Osteoblast (primary cell): ENCODE measurements around the gene PRAC1. TPM values are rescaled to one million over a fixed set of nuclear protein-coding genes. Genes with fewer than 3 reads are reported as not detected.

Source experiments
- DNase-seq: peaks from one replicate; pipeline ENCODE4 v3.0.0; 2011; ENCODE audit warnings: low spot score, mixed read lengths; ENCODE audit not compliant: insufficient read length; ENCODE audit errors: missing footprints
- H2AFZ ChIP-seq: 2 replicates; pipeline ENCODE4 v1.6.0; 2011; ENCODE audit warnings: mild to moderate bottlenecking, low read length
- H3K27ac ChIP-seq: 2 replicates; pipeline ENCODE4 v1.5.1; 2011; ENCODE audit warnings: mild to moderate bottlenecking, low read depth, low read length, moderate library complexity
- H3K27me3 ChIP-seq: 2 replicates; pipeline ENCODE4 v1.6.0; 2012; ENCODE audit warnings: mild to moderate bottlenecking, control low read depth, inconsistent platforms, low read length, moderate library complexity; ENCODE audit not compliant: insufficient read depth
- H3K36me3 ChIP-seq: 2 replicates; pipeline ENCODE4 v1.5.1; 2011; ENCODE audit warnings: mild to moderate bottlenecking, low read length, control low read depth, moderate library complexity; ENCODE audit not compliant: insufficient read depth
- H3K4me1 ChIP-seq: 2 replicates; pipeline ENCODE4 v1.5.1; 2011; ENCODE audit warnings: mild to moderate bottlenecking, low read length, control low read depth, moderate library complexity; ENCODE audit not compliant: insufficient read depth
- H3K4me2 ChIP-seq: 2 replicates; pipeline ENCODE4 v1.6.0; 2011; ENCODE audit warnings: mild to moderate bottlenecking, low read length; ENCODE audit not compliant: insufficient read depth
- H3K4me3 ChIP-seq: fragments of 200-600 bp; sonication (generic); 3 replicates; pipeline ENCODE4 v1.5.1; 2012; ENCODE audit warnings: mild to moderate bottlenecking, low read length, inconsistent platforms; ENCODE audit not compliant: insufficient read depth
- H3K79me2 ChIP-seq: 2 replicates; pipeline ENCODE4 v1.6.0; 2012; ENCODE audit warnings: mild to moderate bottlenecking, low read length, control low read depth, inconsistent platforms; ENCODE audit not compliant: insufficient read depth
- H3K9me3 ChIP-seq: 2 replicates; pipeline ENCODE4 v1.5.1; 2011; ENCODE audit warnings: low read depth, low read length, control low read depth
- H4K20me1 ChIP-seq: 2 replicates; pipeline ENCODE4 v1.6.0; 2012; ENCODE audit warnings: mild to moderate bottlenecking, low read length, control low read depth; ENCODE audit not compliant: insufficient read depth
- CTCF ChIP-seq: IDR thresholded peaks from 2 replicates; pipeline ENCODE4 v1.5.1; 2011; ENCODE audit warnings: mild to moderate bottlenecking, low read depth, low read length, moderate library complexity; ENCODE audit errors: extremely low read depth
- small RNA-seq: library from RNA; depleted of rRNA; stranded (forward); fragments of <200 nt; gene quantifications from one replicate; pipeline ENCODE3, GENCODE V24; 2012
- total RNA-seq: library from RNA; depleted of rRNA; stranded (reverse); fragments of >200 nt; gene quantifications from 2 replicates; pipeline ENCODE4 v1.2.3, GENCODE V29; 2012

Gene PRAC1
- total RNA-seq, 1 donor: not detected

GRCh38 chr17:48678141-48678971, 44.0 kb downstream of the PRAC1 start:
- DNase-seq: peak; percentile 89
- H3K27me3 ChIP-seq: peaks cover 22% of the 10 kb centered on the region
- no peaks in the 10 kb centered on the region for H4K20me1 ChIP-seq
- peak; percentile 78 for TF ChIP-seq CTCF
- no peaks in the 10 kb centered on the region for H3K4me1 ChIP-seq
- no peak overlapping the region for H3K4me3 ChIP-seq
- no peaks in the 10 kb centered on the region for H3K79me2 ChIP-seq
- H3K9me3 ChIP-seq: no peaks in the 10 kb centered on the region
- H2AFZ ChIP-seq: peak overlapping the region; percentile 32
- peak overlapping the region; percentile 33 for H3K4me2 ChIP-seq
- no peak overlapping the region for H3K27ac ChIP-seq
- H3K36me3 ChIP-seq: no peaks in the 10 kb centered on the region

- Histone ChIP-seq H3K36me3 (no peaks in the 10 kb centered on the region), H3K4me2 (no peak overlapping the region), H3K9me3 (no peaks in the 10 kb centered on the region), H3K4me1 (peaks cover under 1% of the 10 kb centered on the region), H3K27ac (no peak overlapping the region), H4K20me1 (no peaks in the 10 kb centered on the region), H2AFZ (no peak overlapping the region), H3K27me3 (peaks cover 22% of the 10 kb centered on the region), H3K79me2 (no peaks in the 10 kb centered on the region), H3K4me3 (no peak overlapping the region)
- no peak for TF ChIP-seq CTCF
- DNase-seq: no peak
These were observed 45.3 kb downstream of the PRAC1 start for GRCh38 chr17:48676963-48677558.

- Histone ChIP-seq H3K4me3 (no peak overlapping the region), H3K4me2 (peak overlapping the region; percentile 85), H2AFZ (no peak overlapping the region), H3K27ac (no peak overlapping the region), H4K20me1 (no peaks in the 10 kb centered on the region), H3K27me3 (peaks cover 20% of the 10 kb centered on the region), H3K4me1 (peaks cover 3% of the 10 kb centered on the region), H3K36me3 (no peaks in the 10 kb centered on the region), H3K79me2 (no peaks in the 10 kb centered on the region), H3K9me3 (no peaks in the 10 kb centered on the region)
- DNase-seq: no peak
- TF ChIP-seq CTCF: no peak
These were observed 50.0 kb downstream of the PRAC1 start for GRCh38 chr17:48672340-48672739.

Small RNA genes within 50 kb of the gene (small RNA-seq; reads per million reads assigned to genes)
- not detected for gene AC091179.2
- not detected for gene COX6B1P2
- not detected for gene MIR3185
- gene RF02132: not detected
- gene RF02133: not detected
- not detected for gene RN7SL125P

Other genes starting within 250 kb of the PRAC1 start
- not detected in 2 replicates for gene HOXB1, start 191.5 kb downstream of the PRAC1 start, total RNA-seq
- 2.1 and 3.3 TPM in 2 replicates for gene HOXB2, start 177.4 kb downstream of the PRAC1 start, total RNA-seq
- gene HOXB4, start 144.2 kb downstream of the PRAC1 start, total RNA-seq: 0.29 and 0.36 TPM in 2 replicates
- gene HOXB3, start 132.3 kb downstream of the PRAC1 start, total RNA-seq: 1.5 and 1.8 TPM in 2 replicates
- gene HOXB5, start 128.7 kb downstream of the PRAC1 start, total RNA-seq: not detected in 2 replicates
- gene HOXB6, start 117.5 kb downstream of the PRAC1 start, total RNA-seq: 0.59 and 0.72 TPM in 2 replicates
- gene HOXB7, start 111.5 kb downstream of the PRAC1 start, total RNA-seq: 0.36 TPM in 1 of 2 replicates, not detected in the other
- not detected in 2 replicates for gene HOXB8, start 107.2 kb downstream of the PRAC1 start, total RNA-seq
- gene HOXB9, start 96.2 kb downstream of the PRAC1 start, total RNA-seq: not detected in 2 replicates
- gene PRAC2, start 667 bp upstream of the PRAC1 start, total RNA-seq: not detected in 2 replicates
- gene HOXB13, start 6.2 kb upstream of the PRAC1 start, total RNA-seq: not detected in 2 replicates
- not detected in 2 replicates for gene TTLL6, start 94.7 kb upstream of the PRAC1 start, total RNA-seq
- 103 and 105 TPM in 2 replicates for gene CALCOCO2, start 108.5 kb upstream of the PRAC1 start, total RNA-seq
- gene ATP5MC1, start 170.3 kb upstream of the PRAC1 start, total RNA-seq: 17.4 and 21.7 TPM in 2 replicates
- 91.3 and 98.8 TPM in 2 replicates for gene UBE2Z, start 185.9 kb upstream of the PRAC1 start, total RNA-seq
- 63.7 and 72.5 TPM in 2 replicates for gene SNF8, start 222.3 kb upstream of the PRAC1 start, total RNA-seq
- not detected in 2 replicates for gene GIP, start 246.1 kb upstream of the PRAC1 start, total RNA-seq